GM06990 (cell line): ENCODE data around the gene CDK7.

Source experiments
- DNase-seq: peaks from one replicate; pipeline ENCODE4 v3.0.0-alpha.2; 2011; ENCODE audit not compliant: insufficient read length; ENCODE audit errors: extremely low read depth
- H3K27me3 ChIP-seq: replicated peaks from 2 replicates; pipeline ENCODE4 v1.6.0; 2011; ENCODE audit warnings: low read length; ENCODE audit not compliant: control insufficient read depth, insufficient read depth
- H3K36me3 ChIP-seq: 2 replicates; pipeline ENCODE4 v1.5.1; 2011; ENCODE audit warnings: low read length; ENCODE audit not compliant: control insufficient read depth, insufficient read depth
- H3K4me3 ChIP-seq: replicated peaks from 2 replicates; pipeline ENCODE4 v1.5.1; 2011; ENCODE audit warnings: low read depth, mild to moderate bottlenecking, control low read depth, low read length
- CTCF ChIP-seq: IDR thresholded peaks from 2 replicates; pipeline ENCODE4 v1.5.1; 2011; ENCODE audit warnings: low read length, control low read depth, mild to moderate bottlenecking, inconsistent platforms; ENCODE audit not compliant: insufficient read depth, poor library complexity, severe bottlenecking

Gene CDK7

GRCh38 chr5:69234457-69235268 is at the start of gene CDK7:
Gene CDK7, plus strand, starts transcription at chr5:69234886. Its CDS starts 90 bp downstream, at chr5:69234976.
- Histone ChIP-seq H3K27me3 (no peaks in the 10 kb centered on the region), H3K36me3 (peaks cover 1% of the 10 kb centered on the region)

GRCh38 chr5:69187342-69187741 is 47.3 kb upstream of the CDK7 start:
- Histone ChIP-seq H3K36me3 (no peaks in the 10 kb centered on the region; the same call in 1 of the 2 replicates), H3K4me3 (no peak overlapping the region), H3K27me3 (no peaks in the 10 kb centered on the region)
- no peak for TF ChIP-seq CTCF
- DNase-seq = no peak

More at GRCh38 chr5:69234457-69235268, at the start of gene CDK7:
- peak; percentile 89 for DNase-seq
- no peak for TF ChIP-seq CTCF
- H3K4me3 ChIP-seq = peak within 1 kb of the TSS; percentile 89

- no peak for DNase-seq
- Histone ChIP-seq H3K36me3 (peaks cover 2% of the 10 kb centered on the region), H3K4me3 (peak overlapping the region; percentile 69), H3K27me3 (no peaks in the 10 kb centered on the region)
- no peak for TF ChIP-seq CTCF
Measured at GRCh38 chr5:69188811-69189161, 45.9 kb upstream of the CDK7 start.

GRCh38 chr5:69189162-69190086 is 45.3 kb upstream of the CDK7 start, which contains the start of gene CENPH:
Gene CENPH, plus strand, starts transcription at chr5:69189583. Its CDS starts 52 bp downstream, at chr5:69189635.
- H3K4me3 ChIP-seq = peak within 1 kb of the TSS; percentile 69
- H3K27me3 ChIP-seq = no peaks in the 10 kb centered on the region
- peaks cover 2% of the 10 kb centered on the region for H3K36me3 ChIP-seq
- peak; percentile 92 for DNase-seq
- TF ChIP-seq CTCF = no peak

DNA sequence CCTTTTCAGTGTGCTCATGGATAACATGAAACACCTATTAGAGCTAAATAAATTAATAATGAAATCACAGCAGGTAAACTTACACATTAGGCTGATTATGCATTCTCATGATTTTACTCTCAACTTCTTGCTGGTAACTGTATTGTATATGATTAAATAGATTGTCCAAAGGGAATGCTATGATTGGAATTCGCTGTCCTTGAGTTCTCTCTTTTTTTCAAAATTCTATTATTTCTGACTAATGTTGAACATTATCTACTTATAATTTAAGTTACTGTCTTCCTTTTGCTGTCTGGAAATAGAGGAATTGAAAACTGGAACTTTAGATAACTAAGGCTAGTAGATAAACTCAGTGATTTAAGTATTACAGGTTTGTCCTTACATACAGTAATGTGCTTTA is 32.2 kb upstream of the CDK7 start:
- no peak for TF ChIP-seq CTCF
- DNase-seq = no peak
- Histone ChIP-seq H3K27me3 (no peaks in the 10 kb centered on the region), H3K4me3 (no peak overlapping the region), H3K36me3 (no peaks in the 10 kb centered on the region; the same call in 1 of the 2 replicates)
